Measurements from ENCODE around the gene THUMPD3.

Gene THUMPD3

DNA sequence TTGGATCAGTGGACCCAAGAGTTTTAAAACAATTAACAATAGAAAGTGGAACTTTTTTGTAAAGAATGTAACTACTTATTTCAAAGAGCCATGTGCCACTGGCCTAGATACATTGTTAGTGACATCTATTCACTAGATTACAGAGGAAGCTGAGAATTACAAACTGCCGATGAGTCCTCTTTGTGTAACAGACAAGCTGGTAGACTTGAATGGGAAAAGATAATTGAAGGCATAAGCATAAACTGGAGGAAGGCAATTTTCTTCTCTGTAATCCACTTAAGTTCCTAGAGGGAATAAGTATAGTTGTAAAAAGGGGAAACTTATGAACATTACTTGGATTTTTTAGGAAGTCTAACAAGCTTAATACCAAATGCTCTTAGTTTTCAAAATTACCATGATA lies 15.1 kb downstream of the THUMPD3 start:
- H3K4me1 ChIP-seq (ENCODE audit: control insufficient read depth, insufficient read depth, low read length) = no peaks in the 10 kb centered on the region
- no peaks in the 10 kb centered on the region for H3K36me3 ChIP-seq (ENCODE audit: control insufficient read depth, insufficient read depth, low read length)
- no peaks in the 10 kb centered on the region for H3K27me3 ChIP-seq (ENCODE audit: control insufficient read depth, insufficient read depth, low read length)
- no peaks in the 10 kb centered on the region for H3K9me3 ChIP-seq (ENCODE audit: control insufficient read depth, low read length)
- no peak overlapping the region for H3K9ac ChIP-seq (ENCODE audit: low read length)
- H3K4me3 ChIP-seq (ENCODE audit: low read length) = no peak overlapping the region

DNA sequence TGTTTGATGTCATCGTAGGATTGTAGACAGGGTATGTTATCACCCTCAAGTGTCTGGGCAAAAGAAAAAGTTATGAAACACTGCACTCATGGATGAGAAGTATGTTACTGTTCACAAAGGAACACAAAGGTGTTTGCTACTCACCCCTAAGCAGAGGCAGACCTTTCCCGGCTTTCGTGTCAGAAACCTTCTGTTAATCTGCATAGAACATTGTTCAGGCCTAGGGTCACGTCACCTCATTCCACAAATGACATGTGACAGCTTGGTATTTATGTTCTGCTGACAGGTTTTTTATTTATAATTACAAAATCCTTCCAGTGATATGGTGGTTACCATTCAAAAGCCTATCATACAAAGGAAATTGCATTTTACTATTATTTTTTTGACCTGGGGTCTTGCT lies 16.5 kb downstream of the THUMPD3 start:
- peaks cover 4% of the 10 kb centered on the region for H3K36me3 ChIP-seq (ENCODE audit: control insufficient read depth, insufficient read depth, low read length)
- no peaks in the 10 kb centered on the region for H3K4me1 ChIP-seq (ENCODE audit: control insufficient read depth, insufficient read depth, low read length)
- no peak overlapping the region for H3K4me3 ChIP-seq (ENCODE audit: low read length)
- H3K27me3 ChIP-seq (ENCODE audit: control insufficient read depth, insufficient read depth, low read length) = no peaks in the 10 kb centered on the region
- no peak overlapping the region for H3K9ac ChIP-seq (ENCODE audit: low read length)
- H3K9me3 ChIP-seq (ENCODE audit: control insufficient read depth, low read length) = no peaks in the 10 kb centered on the region

DNA sequence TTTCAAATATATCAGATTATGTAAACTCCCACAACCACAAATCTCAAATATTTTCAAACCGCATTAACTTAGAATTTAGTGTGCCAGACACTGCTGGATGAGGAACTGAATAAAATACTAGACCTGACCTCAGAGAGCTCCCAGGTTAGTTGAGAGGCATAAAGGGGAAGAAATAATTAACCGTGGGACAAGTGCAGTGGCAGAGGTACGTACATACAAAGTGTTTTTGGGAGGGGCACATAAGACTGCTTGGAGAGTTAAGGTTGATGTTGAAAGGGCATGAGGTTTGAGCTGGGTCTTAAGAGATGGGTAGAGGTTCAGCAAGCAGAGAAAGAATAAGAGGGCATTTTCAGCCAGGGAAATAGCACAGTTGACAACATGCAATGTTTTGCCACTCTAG lies 17.2 kb downstream of the THUMPD3 start:
- H3K36me3 ChIP-seq (ENCODE audit: control insufficient read depth, insufficient read depth, low read length) = peaks cover 4% of the 10 kb centered on the region
- no peak overlapping the region for H3K4me3 ChIP-seq (ENCODE audit: low read length)
- H3K9me3 ChIP-seq (ENCODE audit: control insufficient read depth, low read length) = no peaks in the 10 kb centered on the region
- no peak overlapping the region for H3K9ac ChIP-seq (ENCODE audit: low read length)
- no peaks in the 10 kb centered on the region for H3K4me1 ChIP-seq (ENCODE audit: control insufficient read depth, insufficient read depth, low read length)
- H3K27me3 ChIP-seq (ENCODE audit: control insufficient read depth, insufficient read depth, low read length) = no peaks in the 10 kb centered on the region

DNA sequence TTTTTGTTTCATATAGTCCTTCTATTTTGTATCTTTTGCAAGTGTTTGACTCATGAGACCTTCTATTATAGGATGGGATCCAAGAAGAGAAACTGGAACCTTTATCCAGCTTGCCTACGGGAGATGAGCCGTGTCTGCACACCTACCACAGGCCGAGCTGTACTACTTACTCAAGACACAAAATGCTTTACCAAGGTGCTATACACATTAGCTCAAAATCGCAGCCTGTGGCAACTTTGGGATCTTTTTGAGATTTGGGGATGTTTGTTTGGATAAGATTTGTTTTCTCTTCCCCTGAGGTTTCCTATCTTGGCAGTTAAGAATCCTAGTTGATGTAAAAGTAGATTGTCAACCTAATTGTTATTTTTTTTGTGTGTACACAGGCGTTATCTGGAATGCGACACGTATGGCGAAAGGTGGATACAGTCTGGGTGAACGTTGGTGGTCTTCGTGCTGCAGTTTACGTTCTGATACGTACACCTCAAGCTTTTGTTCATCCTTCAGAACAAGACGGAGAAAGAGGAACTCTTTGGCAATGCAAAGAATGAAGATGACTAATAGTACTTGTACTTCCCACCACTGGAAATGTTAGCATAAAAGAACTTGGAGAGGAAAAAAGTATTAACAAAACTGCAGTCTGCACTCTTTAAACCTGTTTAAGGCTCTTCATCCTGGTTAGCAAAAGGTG lies 21.4 kb downstream of the THUMPD3 start:
- Histone ChIP-seq H3K4me1 (ENCODE audit: control insufficient read depth, insufficient read depth, low read length) (no peaks in the 10 kb centered on the region), H3K36me3 (ENCODE audit: control insufficient read depth, insufficient read depth, low read length) (peaks cover 10% of the 10 kb centered on the region), H3K27me3 (ENCODE audit: control insufficient read depth, insufficient read depth, low read length) (no peaks in the 10 kb centered on the region), H3K9me3 (ENCODE audit: control insufficient read depth, low read length) (no peaks in the 10 kb centered on the region), H3K9ac (ENCODE audit: low read length) (no peak overlapping the region), H3K4me3 (ENCODE audit: low read length) (no peak overlapping the region)

DNA sequence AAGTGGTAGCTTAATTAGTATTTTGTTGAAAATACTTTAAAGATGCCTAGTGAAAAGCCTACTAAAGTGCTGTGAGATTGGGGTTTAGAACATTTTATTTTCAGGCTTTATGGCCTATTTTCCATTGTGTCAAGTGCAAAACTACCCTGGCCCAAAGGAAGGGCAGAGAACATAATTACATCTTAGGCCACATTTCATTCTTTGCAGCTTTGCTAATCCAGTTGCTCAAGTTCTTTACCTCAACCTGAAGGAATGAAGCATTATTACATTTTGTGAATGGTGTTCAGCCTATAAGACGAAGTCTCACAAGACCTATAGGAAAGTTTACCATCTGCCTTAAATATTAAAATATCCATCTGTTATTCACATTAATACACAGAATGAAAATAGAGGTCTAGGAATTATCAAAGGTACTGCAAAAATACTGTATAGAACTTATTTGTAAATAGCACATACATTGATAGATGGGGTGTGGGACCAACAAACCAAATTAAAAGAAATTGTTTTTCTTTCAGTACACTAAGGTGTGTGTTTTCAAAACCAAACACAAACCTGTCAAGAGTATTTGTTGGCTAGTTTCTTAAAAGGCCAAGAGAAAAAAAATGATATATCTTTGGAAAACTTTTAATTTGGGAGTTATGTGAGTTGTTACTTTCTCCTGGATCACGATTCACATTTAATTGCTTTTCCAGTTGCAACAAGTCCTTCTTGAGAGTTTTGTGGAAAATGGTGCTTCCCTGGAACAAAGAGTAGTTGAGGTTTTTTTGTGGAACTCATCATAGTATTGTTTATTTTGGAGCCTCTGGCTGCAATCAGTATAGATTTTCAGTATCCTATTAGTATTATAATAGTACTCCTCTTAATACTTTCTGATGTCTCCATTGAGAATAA lies 22.6 kb downstream of the THUMPD3 start:
- H3K4me3 ChIP-seq (ENCODE audit: low read length) = no peak overlapping the region
- H3K27me3 ChIP-seq (ENCODE audit: control insufficient read depth, insufficient read depth, low read length) = no peaks in the 10 kb centered on the region
- H3K9me3 ChIP-seq (ENCODE audit: control insufficient read depth, low read length) = no peaks in the 10 kb centered on the region
- no peaks in the 10 kb centered on the region for H3K4me1 ChIP-seq (ENCODE audit: control insufficient read depth, insufficient read depth, low read length)
- no peak overlapping the region for H3K9ac ChIP-seq (ENCODE audit: low read length)
- H3K36me3 ChIP-seq (ENCODE audit: control insufficient read depth, insufficient read depth, low read length) = peaks cover 12% of the 10 kb centered on the region

DNA sequence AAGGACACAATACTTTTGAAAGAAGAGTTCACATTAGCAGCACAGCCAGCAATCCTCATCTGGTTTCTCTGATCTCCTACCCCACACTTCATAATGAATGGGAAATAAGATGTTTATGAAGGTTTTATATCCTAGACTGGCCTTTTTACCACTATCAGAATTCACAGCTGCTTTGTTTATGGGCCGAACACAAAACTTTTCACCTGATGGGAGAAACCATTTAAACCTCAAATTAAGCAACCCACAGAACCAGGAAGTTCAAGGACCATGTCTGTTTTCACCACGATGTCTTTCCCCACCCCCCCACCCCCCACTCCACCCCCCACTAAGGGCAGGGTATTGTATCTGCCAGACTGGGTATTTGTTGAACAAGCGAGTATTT lies 23.2 kb downstream of the THUMPD3 start:
- no peaks in the 10 kb centered on the region for H3K9me3 ChIP-seq (ENCODE audit: control insufficient read depth, low read length)
- H3K9ac ChIP-seq (ENCODE audit: low read length) = no peak overlapping the region
- no peaks in the 10 kb centered on the region for H3K4me1 ChIP-seq (ENCODE audit: control insufficient read depth, insufficient read depth, low read length)
- H3K36me3 ChIP-seq (ENCODE audit: control insufficient read depth, insufficient read depth, low read length) = peaks cover 12% of the 10 kb centered on the region
- H3K27me3 ChIP-seq (ENCODE audit: control insufficient read depth, insufficient read depth, low read length) = no peaks in the 10 kb centered on the region
- no peak overlapping the region for H3K4me3 ChIP-seq (ENCODE audit: low read length)

- H3K9me3 ChIP-seq (ENCODE audit: control insufficient read depth, low read length) = no peaks in the 10 kb centered on the region
- peaks cover 12% of the 10 kb centered on the region for H3K36me3 ChIP-seq (ENCODE audit: control insufficient read depth, insufficient read depth, low read length)
- no peak overlapping the region for H3K9ac ChIP-seq (ENCODE audit: low read length)
- no peaks in the 10 kb centered on the region for H3K27me3 ChIP-seq (ENCODE audit: control insufficient read depth, insufficient read depth, low read length)
- H3K4me3 ChIP-seq (ENCODE audit: low read length) = no peak overlapping the region
- no peaks in the 10 kb centered on the region for H3K4me1 ChIP-seq (ENCODE audit: control insufficient read depth, insufficient read depth, low read length)
Measured at GRCh38 chr3:9386501-9387321, 23.9 kb downstream of the THUMPD3 start.

DNA sequence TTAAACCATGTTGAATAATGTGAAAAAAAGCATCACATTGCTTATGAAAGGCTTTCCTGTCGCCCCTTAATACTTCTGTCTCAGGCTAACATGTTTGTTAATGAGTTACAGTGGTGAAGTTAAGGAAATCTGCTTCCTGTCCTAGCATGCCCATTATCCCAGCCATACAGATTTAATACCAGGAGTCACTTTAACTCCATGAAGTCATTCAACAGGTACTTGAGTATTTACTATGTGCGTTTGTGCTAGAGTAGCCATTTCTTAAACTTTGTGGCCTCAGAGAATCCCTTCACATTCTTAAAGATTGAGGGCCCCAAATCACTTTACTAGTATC lies 24.4 kb downstream of the THUMPD3 start:
- Histone ChIP-seq H3K9me3 (ENCODE audit: control insufficient read depth, low read length) (no peaks in the 10 kb centered on the region), H3K27me3 (ENCODE audit: control insufficient read depth, insufficient read depth, low read length) (no peaks in the 10 kb centered on the region), H3K4me3 (ENCODE audit: low read length) (no peak overlapping the region), H3K9ac (ENCODE audit: low read length) (no peak overlapping the region), H3K36me3 (ENCODE audit: control insufficient read depth, insufficient read depth, low read length) (peaks cover 12% of the 10 kb centered on the region), H3K4me1 (ENCODE audit: control insufficient read depth, insufficient read depth, low read length) (no peaks in the 10 kb centered on the region)

GRCh38 chr3:9388142-9388541 lies 25.3 kb downstream of the THUMPD3 start:
- no peak overlapping the region for H3K9ac ChIP-seq (ENCODE audit: low read length)
- no peaks in the 10 kb centered on the region for H3K4me1 ChIP-seq (ENCODE audit: control insufficient read depth, insufficient read depth, low read length)
- no peak overlapping the region for H3K4me3 ChIP-seq (ENCODE audit: low read length)
- no peaks in the 10 kb centered on the region for H3K9me3 ChIP-seq (ENCODE audit: control insufficient read depth, low read length)
- H3K36me3 ChIP-seq (ENCODE audit: control insufficient read depth, insufficient read depth, low read length) = peaks cover 12% of the 10 kb centered on the region
- H3K27me3 ChIP-seq (ENCODE audit: control insufficient read depth, insufficient read depth, low read length) = no peaks in the 10 kb centered on the region

GRCh38 chr3:9388562-9389272 lies 25.9 kb downstream of the THUMPD3 start:
- Histone ChIP-seq H3K36me3 (ENCODE audit: control insufficient read depth, insufficient read depth, low read length) (peaks cover 13% of the 10 kb centered on the region), H3K9me3 (ENCODE audit: control insufficient read depth, low read length) (no peaks in the 10 kb centered on the region), H3K4me1 (ENCODE audit: control insufficient read depth, insufficient read depth, low read length) (no peaks in the 10 kb centered on the region)

GRCh38 chr3:9390265-9390888 lies 27.5 kb downstream of the THUMPD3 start:
- Histone ChIP-seq H3K27me3 (ENCODE audit: control insufficient read depth, insufficient read depth, low read length) (no peaks in the 10 kb centered on the region), H3K9ac (ENCODE audit: low read length) (no peak overlapping the region), H3K36me3 (ENCODE audit: control insufficient read depth, insufficient read depth, low read length) (peaks cover 13% of the 10 kb centered on the region), H3K9me3 (ENCODE audit: control insufficient read depth, low read length) (no peaks in the 10 kb centered on the region), H3K4me3 (ENCODE audit: low read length) (no peak overlapping the region), H3K4me1 (ENCODE audit: control insufficient read depth, insufficient read depth, low read length) (peaks cover 10% of the 10 kb centered on the region)

More at GRCh38 chr3:9388562-9389272, 25.9 kb downstream of the THUMPD3 start:
- Histone ChIP-seq H3K27me3 (ENCODE audit: control insufficient read depth, insufficient read depth, low read length) (no peaks in the 10 kb centered on the region), H3K9ac (ENCODE audit: low read length) (no peak overlapping the region), H3K4me3 (ENCODE audit: low read length) (no peak overlapping the region)

All from mucosa of stomach (tissue), 1 donor.